ENCODE data around the gene MORN1. TPM values are rescaled to one million over a fixed set of nuclear protein-coding genes. Genes with fewer than 3 reads are reported as not detected.
A peak's percentile ranks its signal among the peaks of the same experiment; 100 is the strongest.

Gene MORN1
- total RNA-seq, 1 donor from 2014 or later, result 12.1 TPM

- no peak for DNase-seq (ENCODE audit: low spot score)
- no peaks in the 10 kb centered on the region for H3K36me3 Mint-ChIP-seq (ENCODE audit: low read depth, unreplicated experiment)
- H3K4me1 Mint-ChIP-seq (ENCODE audit: unreplicated experiment), result no peaks in the 10 kb centered on the region
- no peak overlapping the region for H3K4me3 Mint-ChIP-seq (ENCODE audit: unreplicated experiment)
- no peak overlapping the region for H3K27ac Mint-ChIP-seq (ENCODE audit: unreplicated experiment)
- peaks cover 3% of the 10 kb centered on the region for H3K27me3 Mint-ChIP-seq (ENCODE audit: unreplicated experiment)
- H3K9me3 Mint-ChIP-seq (ENCODE audit: unreplicated experiment), result no peaks in the 10 kb centered on the region
- no peak for TF ChIP-seq CTCF (IDR thresholded peaks at IDR 0.05; ENCODE audit: unreplicated experiment)
These were observed 72.8 kb downstream of the MORN1 start for GRCh38 chr1:2318314-2319278.

- no peak for DNase-seq (ENCODE audit: low spot score)
- H3K4me3 Mint-ChIP-seq (ENCODE audit: unreplicated experiment), result no peak overlapping the region
- peak overlapping the region; percentile 84 for H3K27ac Mint-ChIP-seq (ENCODE audit: unreplicated experiment)
- TF ChIP-seq CTCF (IDR thresholded peaks at IDR 0.05; ENCODE audit: unreplicated experiment), result no peak
- no peaks in the 10 kb centered on the region for H3K4me1 Mint-ChIP-seq (ENCODE audit: unreplicated experiment)
- peaks cover 4% of the 10 kb centered on the region for H3K27me3 Mint-ChIP-seq (ENCODE audit: unreplicated experiment)
- H3K9me3 Mint-ChIP-seq (ENCODE audit: unreplicated experiment), result no peaks in the 10 kb centered on the region
- no peaks in the 10 kb centered on the region for H3K36me3 Mint-ChIP-seq (ENCODE audit: low read depth, unreplicated experiment)
These were observed 73.9 kb downstream of the MORN1 start for GRCh38 chr1:2317230-2318065.

- no peak for TF ChIP-seq CTCF (IDR thresholded peaks at IDR 0.05; ENCODE audit: unreplicated experiment)
- Mint-ChIP-seq H3K27ac (ENCODE audit: unreplicated experiment) (no peak overlapping the region), H3K9me3 (ENCODE audit: unreplicated experiment) (no peaks in the 10 kb centered on the region), H3K27me3 (ENCODE audit: unreplicated experiment) (peaks cover 4% of the 10 kb centered on the region), H3K4me1 (ENCODE audit: unreplicated experiment) (no peaks in the 10 kb centered on the region), H3K4me3 (ENCODE audit: unreplicated experiment) (no peak overlapping the region), H3K36me3 (ENCODE audit: low read depth, unreplicated experiment) (no peaks in the 10 kb centered on the region)
- DNase-seq (ENCODE audit: low spot score), result no peak
These were observed 74.8 kb downstream of the MORN1 start for GRCh38 chr1:2316451-2316961.

- Mint-ChIP-seq H3K27me3 (ENCODE audit: unreplicated experiment) (peaks cover 4% of the 10 kb centered on the region), H3K27ac (ENCODE audit: unreplicated experiment) (no peak overlapping the region), H3K4me3 (ENCODE audit: unreplicated experiment) (no peak overlapping the region), H3K9me3 (ENCODE audit: unreplicated experiment) (no peaks in the 10 kb centered on the region), H3K4me1 (ENCODE audit: unreplicated experiment) (no peaks in the 10 kb centered on the region), H3K36me3 (ENCODE audit: low read depth, unreplicated experiment) (no peaks in the 10 kb centered on the region)
- no peak for TF ChIP-seq CTCF (IDR thresholded peaks at IDR 0.05; ENCODE audit: unreplicated experiment)
- no peak for DNase-seq (ENCODE audit: low spot score)
These were observed 75.5 kb downstream of the MORN1 start for GRCh38 chr1:2315674-2316450.

All from endothelial cell (in vitro differentiated cells).